HEK293 (cell line): ENCODE data around the gene TRAF3.
A peak's percentile ranks its signal among the peaks of the same experiment; 100 is the strongest.
"Not testable (repeated sequence)": the region's sequence is repeated elsewhere in the genome, so short reads cannot be mapped to it uniquely, and the experiment has no call there.

Experiments
- CTCF ChIA-PET: fragments of 350-600 bp; formaldehyde crosslinking; extraction: SDS; loops from one replicate; lab custom pipeline; 2021; ENCODE audit warnings: antibody characterized with exemption; lab: Yijun Ruan, JAX
- POLR2A ChIA-PET: fragments of 300-600 bp; formaldehyde crosslinking; extraction: SDS; loops from one replicate; lab custom pipeline; 2020; ENCODE audit warnings: antibody characterized with exemption, inconsistent platforms; lab: Yijun Ruan, JAX
- H3K27ac ChIP-seq: fragments of 200-500 bp; sonication (Bioruptor generic); 2 replicates; pipeline ENCODE4 v1.5.1; 2014; ENCODE audit warnings: low read depth, low read length, control low read depth, inconsistent platforms; ENCODE audit errors: extremely low read depth
- H3K36me3 ChIP-seq, 2 experiments: fragments of 200-500 bp in 1 of 2; sonication (Bioruptor generic) in 1 of 2; 1 replicate in 1 of 2; 2 replicates in 1 of 2; pipeline ENCODE4 v1.5.1; 2014 to 2017; ENCODE audit warnings: inconsistent platforms in 2 of 2, low read length in 2 of 2; ENCODE audit not compliant: control insufficient read depth in 2 of 2, insufficient read depth in 1 of 2
- H3K4me1 ChIP-seq: fragments of 200-500 bp; sonication (Bioruptor generic); 2 replicates; pipeline ENCODE4 v1.5.1; 2014; ENCODE audit warnings: mild to moderate bottlenecking, low read length, inconsistent platforms; ENCODE audit not compliant: control insufficient read depth, insufficient read depth
- H3K4me3 ChIP-seq: 2 replicates; pipeline ENCODE4 v1.5.1; 2011; ENCODE audit warnings: low read depth, mild to moderate bottlenecking, control low read depth, low read length, moderate library complexity
- H3K9me3 ChIP-seq: fragments of 200-500 bp; sonication (Bioruptor generic); 2 replicates; pipeline ENCODE4 v1.5.1; 2014; ENCODE audit warnings: low read depth, low read length, inconsistent platforms; ENCODE audit not compliant: control insufficient read depth, insufficient read depth
- GFI1B ChIP-seq: fragments of 450-650 bp; formaldehyde crosslinking; IDR thresholded peaks from 2 replicates; pipeline ENCODE4 v1.5.1; 2016; ENCODE audit warnings: missing biosample characterization, missing genetic modification characterization
- KLF8 ChIP-seq: fragments of 450-650 bp; formaldehyde crosslinking; IDR thresholded peaks from 2 replicates; pipeline ENCODE4 v1.5.1; 2016; ENCODE audit warnings: missing biosample characterization, missing genetic modification characterization
- SCRT2 ChIP-seq: fragments of 450-650 bp; formaldehyde crosslinking; IDR thresholded peaks from 2 replicates; pipeline ENCODE4 v1.5.1; 2016; ENCODE audit warnings: missing biosample characterization, missing genetic modification characterization
- ZBTB17 ChIP-seq: fragments of 450-650 bp; formaldehyde crosslinking; IDR thresholded peaks from 2 replicates; pipeline ENCODE4 v1.5.1; 2016; ENCODE audit warnings: missing biosample characterization, missing genetic modification characterization
- ZBTB8A ChIP-seq: fragments of 450-650 bp; formaldehyde crosslinking; IDR thresholded peaks from 2 replicates; pipeline ENCODE4 v1.5.1; 2016; ENCODE audit warnings: missing biosample characterization, missing genetic modification characterization
- ZFHX2 ChIP-seq: fragments of 450-650 bp; formaldehyde crosslinking; conservative IDR thresholded peaks from 2 replicates; pipeline ENCODE4 v1.5.1; 2016; ENCODE audit warnings: missing biosample characterization, missing genetic modification characterization
- ZFP3 ChIP-seq: fragments of 450-650 bp; formaldehyde crosslinking; IDR thresholded peaks from 2 replicates; pipeline ENCODE4 v1.5.1; 2016; ENCODE audit warnings: low read depth, missing biosample characterization, missing genetic modification characterization
- ZNF121 ChIP-seq: fragments of 450-650 bp; formaldehyde crosslinking; IDR thresholded peaks from 2 replicates; pipeline ENCODE4 v1.5.1; 2016; ENCODE audit warnings: missing biosample characterization, missing genetic modification characterization
- ZNF416 ChIP-seq: fragments of 450-650 bp; formaldehyde crosslinking; IDR thresholded peaks from 2 replicates; pipeline ENCODE4 v1.5.1; 2016; ENCODE audit warnings: missing biosample characterization, missing genetic modification characterization
- ZNF521 ChIP-seq: fragments of 450-650 bp; formaldehyde crosslinking; IDR thresholded peaks from 2 replicates; pipeline ENCODE4 v1.5.1; 2017; ENCODE audit warnings: missing biosample characterization, mild to moderate bottlenecking, missing genetic modification characterization
- ZNF623 ChIP-seq: fragments of 450-650 bp; formaldehyde crosslinking; IDR thresholded peaks from 2 replicates; pipeline ENCODE4 v1.5.1; 2016; ENCODE audit warnings: missing biosample characterization, missing genetic modification characterization
- ZNF654 ChIP-seq: fragments of 450-650 bp; formaldehyde crosslinking; IDR thresholded peaks from 2 replicates; pipeline ENCODE4 v1.5.1; 2016; ENCODE audit warnings: low read depth, missing biosample characterization, missing genetic modification characterization
- TF ChIP-seq, protein P1 (sequence below): fragments of 450-650 bp; formaldehyde crosslinking; IDR thresholded peaks from 2 replicates; pipeline ENCODE4 v1.5.1; 2017; ENCODE audit warnings: missing biosample characterization, missing genetic modification characterization
- TF ChIP-seq, protein P2 (sequence below): fragments of 450-650 bp; formaldehyde crosslinking; IDR thresholded peaks from 2 replicates; pipeline ENCODE4 v1.5.1; 2017; ENCODE audit warnings: missing biosample characterization, missing genetic modification characterization
- TF ChIP-seq, protein P3 (sequence below): fragments of 450-650 bp; formaldehyde crosslinking; IDR thresholded peaks from 2 replicates; pipeline ENCODE4 v1.5.1; 2016; ENCODE audit warnings: missing biosample characterization, missing genetic modification characterization

TRAF3 gene

DNA sequence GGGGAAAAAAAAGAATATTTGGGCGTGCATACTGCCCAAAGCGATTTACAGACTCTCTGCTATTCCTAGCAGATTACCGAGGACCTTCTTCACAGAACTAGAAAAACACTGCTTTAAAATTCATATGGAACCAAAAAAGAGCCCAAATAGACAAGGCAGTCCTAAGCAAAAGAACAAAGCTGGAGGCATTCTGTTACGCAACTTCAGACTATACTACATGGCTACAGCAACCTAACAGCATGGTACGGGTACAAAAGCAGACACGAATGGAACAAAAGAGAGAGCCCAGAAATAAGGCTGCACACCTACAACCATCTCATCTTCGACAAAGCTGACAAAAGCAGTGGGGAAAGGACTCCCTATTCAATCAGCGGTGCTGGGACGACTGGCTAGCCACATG is 56.7 kb downstream of the TRAF3 start (continued):
- TF ChIP-seq, protein P1, sequence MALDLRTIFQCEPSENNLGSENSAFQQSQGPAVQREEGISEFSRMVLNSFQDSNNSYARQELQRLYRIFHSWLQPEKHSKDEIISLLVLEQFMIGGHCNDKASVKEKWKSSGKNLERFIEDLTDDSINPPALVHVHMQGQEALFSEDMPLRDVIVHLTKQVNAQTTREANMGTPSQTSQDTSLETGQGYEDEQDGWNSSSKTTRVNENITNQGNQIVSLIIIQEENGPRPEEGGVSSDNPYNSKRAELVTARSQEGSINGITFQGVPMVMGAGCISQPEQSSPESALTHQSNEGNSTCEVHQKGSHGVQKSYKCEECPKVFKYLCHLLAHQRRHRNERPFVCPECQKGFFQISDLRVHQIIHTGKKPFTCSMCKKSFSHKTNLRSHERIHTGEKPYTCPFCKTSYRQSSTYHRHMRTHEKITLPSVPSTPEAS (tag by site-specific recombination) = no peak

DNA sequence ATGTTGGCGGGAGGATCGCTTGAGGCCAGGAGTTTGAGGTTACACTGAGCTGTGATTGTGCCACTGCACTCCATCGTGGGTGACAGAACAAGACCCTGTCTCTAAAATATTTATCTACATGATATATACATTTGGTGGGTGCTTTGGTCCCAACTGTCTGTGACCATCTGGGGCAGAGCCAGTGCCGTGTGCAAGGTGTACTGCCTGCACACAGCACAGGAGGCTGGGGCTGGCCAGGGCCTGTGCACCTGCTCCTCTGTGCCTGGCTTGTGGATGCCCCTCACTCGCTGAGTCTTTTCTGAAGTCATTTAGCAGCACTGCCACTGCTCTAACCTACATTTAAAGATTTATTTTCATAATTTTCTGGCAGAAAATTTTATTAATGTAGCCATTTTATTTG is 58.7 kb downstream of the TRAF3 start:
- POLR2A ChIA-PET = no interaction called here
- H3K9me3 ChIP-seq = no peaks in the 10 kb centered on the region
- TF ChIP-seq ZBTB17 (tag by site-specific recombination) (peak; percentile 26; the same call in 1 of the 2 replicates), ZNF521 (tag by site-specific recombination) (no peak), ZFP3 (tag by site-specific recombination) (no peak), ZNF654 (tag by site-specific recombination) (no peak), ZNF623 (no peak), ZNF416 (tag by site-specific recombination) (no peak)
- TF ChIP-seq, protein P2, sequence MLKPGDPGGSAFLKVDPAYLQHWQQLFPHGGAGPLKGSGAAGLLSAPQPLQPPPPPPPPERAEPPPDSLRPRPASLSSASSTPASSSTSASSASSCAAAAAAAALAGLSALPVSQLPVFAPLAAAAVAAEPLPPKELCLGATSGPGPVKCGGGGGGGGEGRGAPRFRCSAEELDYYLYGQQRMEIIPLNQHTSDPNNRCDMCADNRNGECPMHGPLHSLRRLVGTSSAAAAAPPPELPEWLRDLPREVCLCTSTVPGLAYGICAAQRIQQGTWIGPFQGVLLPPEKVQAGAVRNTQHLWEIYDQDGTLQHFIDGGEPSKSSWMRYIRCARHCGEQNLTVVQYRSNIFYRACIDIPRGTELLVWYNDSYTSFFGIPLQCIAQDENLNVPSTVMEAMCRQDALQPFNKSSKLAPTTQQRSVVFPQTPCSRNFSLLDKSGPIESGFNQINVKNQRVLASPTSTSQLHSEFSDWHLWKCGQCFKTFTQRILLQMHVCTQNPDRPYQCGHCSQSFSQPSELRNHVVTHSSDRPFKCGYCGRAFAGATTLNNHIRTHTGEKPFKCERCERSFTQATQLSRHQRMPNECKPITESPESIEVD = no peak
- TF ChIP-seq, protein P3, sequence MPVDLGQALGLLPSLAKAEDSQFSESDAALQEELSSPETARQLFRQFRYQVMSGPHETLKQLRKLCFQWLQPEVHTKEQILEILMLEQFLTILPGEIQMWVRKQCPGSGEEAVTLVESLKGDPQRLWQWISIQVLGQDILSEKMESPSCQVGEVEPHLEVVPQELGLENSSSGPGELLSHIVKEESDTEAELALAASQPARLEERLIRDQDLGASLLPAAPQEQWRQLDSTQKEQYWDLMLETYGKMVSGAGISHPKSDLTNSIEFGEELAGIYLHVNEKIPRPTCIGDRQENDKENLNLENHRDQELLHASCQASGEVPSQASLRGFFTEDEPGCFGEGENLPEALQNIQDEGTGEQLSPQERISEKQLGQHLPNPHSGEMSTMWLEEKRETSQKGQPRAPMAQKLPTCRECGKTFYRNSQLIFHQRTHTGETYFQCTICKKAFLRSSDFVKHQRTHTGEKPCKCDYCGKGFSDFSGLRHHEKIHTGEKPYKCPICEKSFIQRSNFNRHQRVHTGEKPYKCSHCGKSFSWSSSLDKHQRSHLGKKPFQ (tag by site-specific recombination) = no peak
- TF ChIP-seq, all 188 proteins: peak for 1
- Histone ChIP-seq H3K36me3 (peaks cover 0 to 12% of the 10 kb centered on the region in 2 experiments; a peak in 2 of 3 replicates), H3K4me1 (no peaks in the 10 kb centered on the region), H3K27ac (no peak overlapping the region), H3K4me3 (no peak overlapping the region)
- CTCF ChIA-PET = interaction anchor here (1.2 kb wide), 1 partner anchor 14 kb away, joined by 3 read pairs; no protein-coding TSS in a partner anchor

DNA sequence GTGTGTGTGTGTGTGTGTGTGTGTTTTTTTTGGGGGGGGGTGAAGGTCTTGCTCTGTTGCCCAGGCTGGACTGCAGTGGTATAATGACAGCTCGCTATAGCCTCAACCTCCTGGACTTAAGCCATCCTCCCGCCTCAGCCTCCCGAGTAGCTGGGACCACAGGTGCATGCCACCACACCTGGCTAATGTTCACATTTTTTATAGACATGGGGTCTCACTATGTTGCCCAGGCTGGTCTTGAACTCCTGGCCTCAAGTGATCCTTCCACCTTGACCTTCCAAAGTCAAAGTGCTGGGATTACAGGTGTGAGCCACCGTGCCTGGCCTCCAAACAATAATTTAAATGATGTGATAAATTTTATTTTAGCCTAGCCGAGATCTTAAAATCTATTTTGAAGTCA is 59.9 kb downstream of the TRAF3 start:
- TF ChIP-seq ZNF121 (tag by site-specific recombination) = peak; percentile 87
- TF ChIP-seq, all 188 proteins: peak for 1; not testable (repeated sequence) for 187
- H3K36me3 ChIP-seq, H3K4me3 ChIP-seq, POLR2A ChIA-PET, H3K27ac ChIP-seq, H3K9me3 ChIP-seq, H3K4me1 ChIP-seq: not testable (repeated sequence)
- CTCF ChIA-PET = interaction anchor here (1.2 kb wide), 1 partner anchor 15 kb away, joined by 3 read pairs; no protein-coding TSS in a partner anchor

DNA sequence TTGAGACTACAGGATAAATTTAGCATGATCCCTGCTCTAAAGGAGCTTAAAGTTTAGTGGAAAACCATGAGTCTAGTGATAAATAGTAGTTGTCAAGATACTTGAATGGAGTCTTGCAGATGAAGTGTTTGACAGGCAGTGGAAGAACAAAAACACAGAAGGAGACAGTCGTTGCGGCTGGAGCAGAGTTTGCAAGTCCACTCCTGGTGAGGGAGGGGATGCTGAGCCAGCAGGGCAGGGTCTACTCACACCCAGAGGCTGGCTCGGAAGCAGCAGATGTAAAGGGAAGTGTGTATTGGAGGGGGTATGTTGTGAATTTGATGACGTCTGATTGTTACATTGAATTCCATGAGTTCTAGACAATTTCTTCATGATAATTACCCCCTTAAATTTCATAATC is 61.3 kb downstream of the TRAF3 start:
- H3K36me3 ChIP-seq = peaks cover 0 to 4% of the 10 kb centered on the region in 2 experiments; a peak in 2 of 3 replicates
- no peak for TF ChIP-seq SCRT2
- no peak for TF ChIP-seq KLF8 (tag by site-specific recombination)
- TF ChIP-seq ZBTB8A = no peak
- no peak for TF ChIP-seq GFI1B (tag by site-specific recombination)
- TF ChIP-seq ZFHX2 (tag by site-specific recombination) = no peak
- H3K4me1 ChIP-seq = no peaks in the 10 kb centered on the region
- H3K27ac ChIP-seq = no peak overlapping the region
- CTCF ChIA-PET = interaction anchor here (0.6 kb wide), 1 partner anchor 489 kb away, joined by 3 read pairs; no protein-coding TSS in a partner anchor
- H3K4me3 ChIP-seq = no peak overlapping the region
- H3K9me3 ChIP-seq = no peaks in the 10 kb centered on the region
- POLR2A ChIA-PET = no interaction called here
